Measurements from ENCODE around the gene OR11A1. TPM values are rescaled to one million over a fixed set of nuclear protein-coding genes. Genes with fewer than 3 reads are reported as not detected.

Gene OR11A1
- total RNA-seq, 1 donor from 2014 or later = not detected

DNA sequence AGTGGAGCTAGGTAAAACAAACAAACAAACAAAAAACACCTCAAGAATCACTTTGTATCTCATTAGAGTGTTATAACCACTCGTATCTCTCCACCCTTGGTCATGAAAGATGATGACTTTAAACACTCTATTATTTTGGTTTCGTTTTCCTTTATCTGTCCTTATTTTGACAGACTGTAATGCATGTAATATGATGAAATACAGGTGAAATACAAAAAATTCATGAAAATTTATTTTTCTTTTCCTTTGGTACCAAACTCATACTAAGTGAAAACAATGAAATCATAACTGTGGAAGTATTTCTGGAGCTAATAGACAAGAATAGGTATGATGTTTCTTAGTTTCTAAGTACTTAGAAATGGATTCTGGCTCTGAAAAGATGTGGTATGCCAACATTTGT lies 57.3 kb downstream of the OR11A1 start:
- DNase-seq (ENCODE audit: low spot score) (no peak), ATAC-seq (no peak)

DNA sequence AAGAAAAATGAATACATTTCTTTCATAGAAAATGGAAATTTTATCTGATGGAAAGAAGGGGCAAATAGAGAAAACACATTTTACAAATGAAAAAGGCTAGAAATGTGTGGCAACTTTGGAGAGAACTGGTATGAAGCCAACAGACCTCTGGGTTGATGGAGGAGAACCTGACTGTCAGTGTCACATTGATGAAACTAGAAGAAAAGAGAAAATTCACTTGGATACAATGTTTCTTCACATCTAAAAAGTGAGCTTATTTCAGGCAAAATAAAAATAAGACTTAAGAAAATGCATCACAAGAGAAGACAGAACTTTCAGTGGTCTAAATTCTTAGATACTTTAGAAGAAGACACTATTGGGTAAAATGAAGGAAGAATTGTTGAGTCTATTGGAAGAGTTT lies 61.5 kb downstream of the OR11A1 start, which contains the start of gene OR12D2:
OR12D2 (plus strand) TSS at position 301 of the 400 bp plus-strand sequence. CDS start 1,069 bp downstream, outside the sequence.
- ATAC-seq = no peak
- DNase-seq (ENCODE audit: low spot score) = no peak

DNA sequence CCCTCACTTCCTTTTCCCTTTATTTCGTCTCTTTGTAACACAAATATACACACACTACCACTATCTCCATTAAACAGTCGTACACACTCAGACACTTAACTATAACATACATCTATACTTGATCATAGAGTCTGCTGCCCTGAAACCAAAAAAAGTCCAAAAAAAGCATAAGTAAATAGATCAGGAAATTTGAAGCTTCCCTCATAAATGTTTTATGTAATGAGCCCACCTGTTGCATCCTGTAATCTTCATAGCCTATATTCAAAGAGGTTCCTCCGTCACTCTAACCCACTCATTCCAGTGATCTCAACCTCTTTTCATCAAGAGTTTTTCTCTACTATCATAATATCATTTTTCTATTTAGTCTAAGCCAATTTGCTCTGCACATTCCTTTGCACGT lies 68.3 kb downstream of the OR11A1 start:
- no peak for DNase-seq (ENCODE audit: low spot score)
- no peak for ATAC-seq

DNA sequence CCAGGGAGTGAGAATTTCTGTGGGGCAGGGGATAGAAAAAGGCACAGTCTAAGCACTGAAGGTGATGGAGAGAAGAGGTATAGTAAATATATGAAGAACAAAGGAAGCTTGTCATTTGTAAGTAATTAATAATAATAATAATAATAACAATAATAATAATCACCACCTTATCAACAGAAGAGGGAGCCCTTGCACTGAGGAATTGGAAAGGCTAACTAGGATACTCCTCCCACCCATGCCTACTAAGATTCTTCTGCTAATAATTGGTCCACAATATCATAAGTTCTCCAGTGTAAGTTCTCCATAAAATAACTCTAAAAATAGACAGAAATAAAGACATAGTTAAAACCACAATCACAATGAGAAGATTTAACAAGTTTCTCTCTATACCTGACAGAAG lies 80.9 kb downstream of the OR11A1 start:
- DNase-seq (ENCODE audit: low spot score) = no peak
- no peak for ATAC-seq

Other genes with a start within 250 kb of the OR11A1 start
- not detected for gene OR14J1, start 155.4 kb downstream of the OR11A1 start, total RNA-seq
- gene OR5V1, start 88.2 kb downstream of the OR11A1 start, total RNA-seq = not detected
- not detected for gene OR12D3, start 81.8 kb downstream of the OR11A1 start, total RNA-seq
- gene OR12D2, start 61.4 kb downstream of the OR11A1 start, total RNA-seq = not detected
- not detected for gene OR12D1, start 42.1 kb downstream of the OR11A1 start, total RNA-seq
- gene OR10C1, start 17.8 kb downstream of the OR11A1 start, total RNA-seq = not detected
- gene OR2H1, start 84 bp upstream of the OR11A1 start, total RNA-seq = not detected
- not detected for gene MAS1L, start 30.9 kb upstream of the OR11A1 start, total RNA-seq
- 0.93 TPM for gene UBD, start 102.7 kb upstream of the OR11A1 start, total RNA-seq
- gene OR2H2, start 128.1 kb upstream of the OR11A1 start, total RNA-seq = not detected
- gene GABBR1, start 176.1 kb upstream of the OR11A1 start, total RNA-seq = 3.0 TPM
- gene MOG, start 200.0 kb upstream of the OR11A1 start, total RNA-seq = not detected
- gene ZFP57, start 224.1 kb upstream of the OR11A1 start, total RNA-seq = not detected

All from left lobe of liver (tissue), 2 donors.